HG03139 (cell line): Measurements from ENCODE around the gene HBB.
A peak's percentile ranks its signal among the peaks of the same experiment; 100 is the strongest.

Experiments
- ATAC-seq: cut with Tn5 transposase; IDR thresholded peaks from one replicate; pipeline ENCODE4 v1.9.1; 2021; ENCODE audit not compliant: unreplicated experiment

The HBB gene

GRCh38 chr11:5228124-5228523 is 1.3 kb upstream of the HBB start:
- no peak for ATAC-seq

DNA sequence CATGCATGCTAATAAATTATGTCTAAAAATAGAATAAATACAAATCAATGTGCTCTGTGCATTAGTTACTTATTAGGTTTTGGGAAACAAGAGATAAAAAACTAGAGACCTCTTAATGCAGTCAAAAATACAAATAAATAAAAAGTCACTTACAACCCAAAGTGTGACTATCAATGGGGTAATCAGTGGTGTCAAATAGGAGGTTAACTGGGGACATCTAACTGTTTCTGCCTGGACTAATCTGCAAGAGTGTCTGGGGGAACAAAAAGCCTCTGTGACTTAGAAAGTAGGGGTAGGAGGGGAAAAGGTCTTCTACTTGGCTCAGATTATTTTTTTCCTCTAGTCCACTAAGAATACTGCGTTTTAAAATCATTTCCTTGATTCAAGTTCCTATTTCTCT is 810 bp upstream of the HBB start:
- ATAC-seq = no peak

DNA sequence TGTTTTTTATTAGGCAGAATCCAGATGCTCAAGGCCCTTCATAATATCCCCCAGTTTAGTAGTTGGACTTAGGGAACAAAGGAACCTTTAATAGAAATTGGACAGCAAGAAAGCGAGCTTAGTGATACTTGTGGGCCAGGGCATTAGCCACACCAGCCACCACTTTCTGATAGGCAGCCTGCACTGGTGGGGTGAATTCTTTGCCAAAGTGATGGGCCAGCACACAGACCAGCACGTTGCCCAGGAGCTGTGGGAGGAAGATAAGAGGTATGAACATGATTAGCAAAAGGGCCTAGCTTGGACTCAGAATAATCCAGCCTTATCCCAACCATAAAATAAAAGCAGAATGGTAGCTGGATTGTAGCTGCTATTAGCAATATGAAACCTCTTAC is 1.4 kb downstream of the HBB start:
- ATAC-seq = no peak

DNA sequence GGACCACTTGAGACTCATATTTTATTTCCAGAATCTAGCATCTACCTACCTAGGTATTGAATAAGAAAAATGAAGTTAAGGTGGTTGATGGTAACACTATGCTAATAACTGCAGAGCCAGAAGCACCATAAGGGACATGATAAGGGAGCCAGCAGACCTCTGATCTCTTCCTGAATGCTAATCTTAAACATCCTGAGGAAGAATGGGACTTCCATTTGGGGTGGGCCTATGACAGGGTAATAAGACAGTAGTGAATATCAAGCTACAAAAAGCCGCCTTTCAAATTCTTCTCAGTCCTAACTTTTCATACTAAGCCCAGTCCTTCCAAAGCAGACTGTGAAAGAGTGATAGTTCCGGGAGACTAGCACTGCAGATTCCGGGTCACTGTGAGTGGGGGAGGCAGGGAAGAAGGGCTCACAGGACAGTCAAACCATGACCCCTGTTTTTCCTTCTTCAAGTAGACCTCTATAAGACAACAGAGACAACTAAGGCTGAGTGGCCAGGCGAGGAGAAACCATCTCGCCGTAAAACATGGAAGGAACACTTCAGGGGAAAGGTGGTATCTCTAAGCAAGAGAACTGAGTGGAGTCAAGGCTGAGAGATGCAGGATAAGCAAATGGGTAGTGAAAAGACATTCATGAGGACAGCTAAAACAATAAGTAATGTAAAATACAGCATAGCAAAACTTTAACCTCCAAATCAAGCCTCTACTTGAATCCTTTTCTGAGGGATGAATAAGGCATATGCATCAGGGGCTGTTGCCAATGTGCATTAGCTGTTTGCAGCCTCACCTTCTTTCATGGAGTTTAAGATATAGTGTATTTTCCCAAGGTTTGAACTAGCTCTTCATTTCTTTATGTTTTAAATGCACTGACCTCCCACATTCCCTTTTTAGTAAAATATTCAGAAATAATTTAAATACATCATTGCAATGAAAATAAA is 2.1 kb downstream of the HBB start:
- ATAC-seq = no peak

DNA sequence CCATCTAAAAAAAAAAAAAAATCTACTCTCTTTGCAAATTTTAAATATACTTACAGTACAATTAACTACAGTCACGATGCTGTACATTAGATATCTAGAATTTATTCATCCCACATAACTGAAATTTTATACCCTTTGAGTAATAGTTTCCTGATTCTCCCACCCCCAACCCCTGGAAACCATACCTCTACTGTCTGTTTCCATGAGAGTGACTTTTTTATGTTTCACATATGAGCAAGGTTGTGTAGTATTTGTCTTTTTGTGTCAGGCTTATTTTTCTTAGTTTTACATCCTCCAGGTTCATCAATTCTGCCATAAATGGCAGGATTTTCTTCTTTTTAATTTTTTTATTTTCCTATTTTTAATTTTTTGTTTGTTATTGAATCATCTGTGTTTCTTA is 3.2 kb downstream of the HBB start:
- no peak for ATAC-seq

- ATAC-seq = no peak
These were observed 3.7 kb downstream of the HBB start for GRCh38 chr11:5223146-5223545.

DNA sequence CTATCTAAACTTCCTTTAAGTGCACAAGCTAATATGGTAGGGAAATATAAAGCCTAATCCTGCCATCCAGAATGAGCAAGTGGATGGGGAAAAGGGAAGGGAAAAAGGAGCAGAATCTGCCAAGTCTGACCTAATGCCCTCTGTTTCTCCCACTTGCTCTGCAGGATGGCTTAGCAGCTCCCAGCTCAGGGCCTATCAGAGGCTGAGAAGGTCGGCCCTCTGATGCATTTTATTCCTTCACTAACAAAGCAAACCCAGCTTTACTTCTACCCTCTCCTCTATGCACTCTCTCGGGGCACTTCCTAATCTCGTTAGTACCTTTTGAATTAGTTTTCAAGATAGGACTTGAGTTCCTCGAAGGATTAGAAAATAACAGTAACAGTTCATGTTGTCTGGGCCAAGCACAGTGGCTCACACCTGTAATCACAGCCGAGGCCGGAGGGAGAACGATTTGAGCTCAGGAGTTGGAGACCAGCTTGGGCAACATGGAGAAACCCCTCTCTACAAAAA is 16.4 kb downstream of the HBB start:
- ATAC-seq = no peak

DNA sequence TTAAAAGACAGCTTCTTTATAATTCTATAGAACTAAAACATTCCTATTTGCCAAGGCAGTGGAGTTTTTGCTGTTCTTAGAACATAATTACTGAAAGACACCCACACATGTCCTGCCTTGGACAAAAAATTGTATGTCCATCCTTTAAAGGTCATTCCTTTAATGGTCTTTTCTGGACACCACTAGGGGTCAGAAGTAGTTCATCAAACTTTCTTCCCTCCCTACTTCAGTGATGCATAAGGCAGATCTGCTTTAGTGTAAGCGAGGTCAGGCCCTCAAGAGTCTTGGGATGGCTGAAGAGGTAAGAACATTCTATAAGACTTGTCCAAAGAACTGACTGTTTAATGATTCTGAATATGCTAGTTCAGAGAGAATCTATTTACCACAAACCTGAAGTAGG is 22.1 kb downstream of the HBB start:
- peak; percentile 82 for ATAC-seq

- ATAC-seq = no peak
These were observed 23.5 kb downstream of the HBB start for GRCh38 chr11:5203366-5203765.

GRCh38 chr11:5200582-5200981 is 26.3 kb downstream of the HBB start, which contains the start of gene OR51V1:
OR51V1 (minus strand) TSS chr11:5200682; CDS start chr11:5200682, 0 bp downstream.
- ATAC-seq = no peak

GRCh38 chr11:5198285-5198684 is 28.6 kb downstream of the HBB start:
- no peak for ATAC-seq

GRCh38 chr11:5197536-5197935 is 29.3 kb downstream of the HBB start:
- ATAC-seq = no peak

DNA sequence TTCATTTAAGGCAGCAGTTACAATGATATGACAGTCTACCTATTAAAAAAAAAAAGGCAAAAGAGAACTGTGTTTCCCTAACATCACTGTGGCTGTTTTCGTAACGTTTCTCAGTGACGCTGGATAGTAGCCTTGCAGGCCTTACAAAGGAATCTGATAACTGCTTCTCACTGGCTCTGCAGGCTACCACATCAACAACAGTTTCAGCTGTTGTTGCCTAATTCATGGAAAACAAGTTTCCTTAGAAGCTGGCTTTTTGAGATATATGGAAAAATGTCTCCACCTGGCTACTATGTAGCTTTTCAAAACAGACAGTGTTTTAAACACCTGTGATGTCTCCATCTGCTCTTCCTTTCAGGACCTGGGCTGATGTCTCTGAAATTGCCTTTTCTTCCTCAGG is 30.1 kb downstream of the HBB start:
- no peak for ATAC-seq

- no peak for ATAC-seq
These were observed 30.8 kb downstream of the HBB start for GRCh38 chr11:5196067-5196466.

- no peak for ATAC-seq
These were observed 34.1 kb downstream of the HBB start for GRCh38 chr11:5192738-5193137.

GRCh38 chr11:5188201-5188600 is 38.7 kb downstream of the HBB start:
- no peak for ATAC-seq

- no peak for ATAC-seq
These were observed 48.6 kb downstream of the HBB start for GRCh38 chr11:5178046-5178837.
